Measurements from ENCODE around the gene RFX2.
"Not testable (repeated sequence)": the region's sequence is repeated elsewhere in the genome, so short reads cannot be mapped to it uniquely, and the experiment has no call there.

The RFX2 gene

DNA sequence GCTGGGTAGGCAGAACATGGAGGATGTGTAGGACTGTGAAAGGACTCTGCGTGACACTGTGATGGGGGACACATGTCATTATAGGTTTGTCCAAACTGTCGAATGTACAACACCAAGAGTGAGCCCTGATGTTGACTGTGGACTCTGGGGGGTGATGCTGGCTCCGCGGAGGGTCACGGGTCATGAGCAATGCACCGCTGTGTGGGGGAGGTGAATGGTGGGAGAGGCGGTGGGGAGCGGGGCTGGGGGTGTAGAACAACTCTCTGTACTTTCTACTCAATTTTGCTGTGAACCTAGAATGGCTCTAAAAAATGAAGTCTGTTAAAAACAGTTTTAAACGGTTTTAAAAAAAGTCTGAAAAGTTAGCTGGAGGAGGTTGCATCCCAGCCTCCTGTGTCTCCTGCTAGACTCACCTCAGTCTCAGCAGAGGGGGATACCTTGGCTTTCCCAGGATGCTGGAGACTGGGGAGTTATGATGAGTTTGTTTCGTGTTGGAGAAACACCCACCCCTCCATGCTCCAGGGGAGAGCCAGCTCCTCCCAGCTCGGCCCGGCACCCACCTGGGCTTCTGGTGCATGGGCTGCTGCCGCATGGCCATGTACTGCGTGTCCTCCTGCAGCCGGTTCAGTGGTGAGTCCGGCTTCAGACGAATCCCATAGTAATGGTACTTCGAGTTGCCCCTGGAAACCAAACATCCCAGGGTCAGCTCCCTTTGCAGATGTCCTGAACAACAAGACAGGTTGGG, 97.7 kb downstream of the RFX2 start:
- DNase-seq (ENCODE audit: low spot score) = no peak

- no peak for DNase-seq (ENCODE audit: low spot score)
These were observed 98.5 kb downstream of the RFX2 start for GRCh38 chr19:6011794-6012193.

DNA sequence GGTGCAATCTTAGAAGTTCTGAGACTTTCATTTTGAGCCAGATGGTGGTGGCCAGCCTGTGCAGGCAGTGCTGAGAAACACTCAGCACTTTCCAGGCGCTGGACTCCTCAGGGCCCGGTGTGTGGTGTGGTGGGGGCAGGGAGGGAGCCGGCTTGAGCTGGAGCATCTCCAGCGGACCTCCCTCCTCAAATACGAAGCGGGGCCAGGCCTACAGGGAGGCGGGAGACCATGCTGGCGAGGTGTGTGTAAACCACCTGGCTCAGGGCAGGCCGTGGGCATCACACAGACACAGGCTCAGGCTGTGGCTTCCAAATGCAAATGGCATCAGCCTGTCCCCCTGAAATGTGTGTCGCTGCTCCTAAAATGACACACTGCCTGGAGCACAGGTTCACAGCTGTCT, 99.1 kb downstream of the RFX2 start:
- no peak for DNase-seq (ENCODE audit: low spot score)

DNA sequence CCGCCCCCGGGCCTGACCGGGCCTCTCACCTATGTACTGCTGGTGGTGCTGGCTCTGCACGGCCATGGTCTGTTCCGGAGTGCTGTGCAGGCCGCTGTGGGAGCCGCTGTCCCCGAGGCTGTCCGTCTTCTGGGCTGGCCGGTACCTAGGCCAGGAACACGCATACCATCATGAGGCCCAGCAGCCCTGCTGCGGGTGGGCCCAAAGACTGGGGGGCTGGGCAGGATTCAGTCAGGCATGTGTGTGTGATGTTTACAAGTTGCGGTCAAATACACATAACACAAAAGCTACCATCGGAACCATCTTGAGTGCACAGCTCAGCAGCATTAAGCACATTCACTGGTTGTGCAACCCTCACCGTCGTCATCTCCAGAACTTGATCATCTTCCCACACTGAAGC, 100.2 kb downstream of the RFX2 start:
- DNase-seq (ENCODE audit: low spot score) = no peak

- DNase-seq (ENCODE audit: low spot score) = no peak
These were observed 102.4 kb downstream of the RFX2 start for GRCh38 chr19:6007866-6008265.

DNA sequence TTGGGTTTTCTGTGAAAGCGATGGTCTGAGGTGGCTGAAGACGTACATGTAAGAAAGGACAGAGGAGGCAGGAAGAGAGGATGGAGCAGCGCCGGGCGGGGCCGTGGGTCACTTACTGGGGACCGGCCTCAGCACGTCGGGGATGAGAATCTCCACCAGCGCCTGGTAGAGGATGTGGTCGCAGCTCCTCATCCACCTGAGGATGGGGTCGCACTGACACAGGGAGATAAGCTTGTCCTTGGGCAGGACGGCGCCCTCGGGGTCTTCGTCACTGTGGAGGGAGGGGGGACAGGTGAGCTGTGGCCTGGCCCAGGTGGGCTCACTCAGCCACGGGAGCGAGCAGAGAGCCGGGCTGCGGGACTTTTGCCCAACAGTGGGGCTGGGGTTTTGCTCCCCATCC, 103.4 kb downstream of the RFX2 start:
- no peak for DNase-seq (ENCODE audit: low spot score)

- DNase-seq (ENCODE audit: low spot score) = not testable (repeated sequence)
These were observed 104.2 kb downstream of the RFX2 start for GRCh38 chr19:6006070-6006446.

GRCh38 chr19:6005321-6006069, 104.8 kb downstream of the RFX2 start:
- no peak for DNase-seq (ENCODE audit: low spot score)

GRCh38 chr19:6003976-6004375, 106.3 kb downstream of the RFX2 start:
- DNase-seq (ENCODE audit: low spot score) = no peak

DNA sequence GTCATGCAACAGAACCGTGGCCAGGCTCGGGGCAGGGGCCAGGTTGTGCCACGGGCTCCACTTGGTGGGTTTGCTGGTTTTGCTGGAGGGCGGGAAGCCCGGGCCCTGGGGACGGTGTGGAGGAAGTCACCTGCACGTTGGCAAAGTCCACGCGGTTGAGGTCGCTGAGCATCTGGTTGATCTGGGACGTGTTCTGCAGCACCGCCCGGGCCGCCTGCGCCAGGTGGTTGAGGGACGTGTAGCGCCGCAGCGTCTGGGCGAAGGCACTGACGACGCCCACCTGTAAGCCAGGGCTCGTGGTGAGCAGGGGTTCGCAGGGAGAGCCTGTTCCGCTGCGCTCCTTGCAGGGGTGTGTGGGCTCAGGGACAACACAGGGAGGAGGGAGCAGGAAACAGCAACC, 107.7 kb downstream of the RFX2 start:
- DNase-seq (ENCODE audit: low spot score) = no peak

- DNase-seq (ENCODE audit: low spot score) = no peak
These were observed 110.0 kb downstream of the RFX2 start for GRCh38 chr19:6000228-6000847.

- DNase-seq (ENCODE audit: low spot score) = no peak
These were observed 110.6 kb downstream of the RFX2 start for GRCh38 chr19:5999693-6000092.

- DNase-seq (ENCODE audit: low spot score) = no peak
These were observed 112.9 kb downstream of the RFX2 start for GRCh38 chr19:5997371-5997770.

DNA sequence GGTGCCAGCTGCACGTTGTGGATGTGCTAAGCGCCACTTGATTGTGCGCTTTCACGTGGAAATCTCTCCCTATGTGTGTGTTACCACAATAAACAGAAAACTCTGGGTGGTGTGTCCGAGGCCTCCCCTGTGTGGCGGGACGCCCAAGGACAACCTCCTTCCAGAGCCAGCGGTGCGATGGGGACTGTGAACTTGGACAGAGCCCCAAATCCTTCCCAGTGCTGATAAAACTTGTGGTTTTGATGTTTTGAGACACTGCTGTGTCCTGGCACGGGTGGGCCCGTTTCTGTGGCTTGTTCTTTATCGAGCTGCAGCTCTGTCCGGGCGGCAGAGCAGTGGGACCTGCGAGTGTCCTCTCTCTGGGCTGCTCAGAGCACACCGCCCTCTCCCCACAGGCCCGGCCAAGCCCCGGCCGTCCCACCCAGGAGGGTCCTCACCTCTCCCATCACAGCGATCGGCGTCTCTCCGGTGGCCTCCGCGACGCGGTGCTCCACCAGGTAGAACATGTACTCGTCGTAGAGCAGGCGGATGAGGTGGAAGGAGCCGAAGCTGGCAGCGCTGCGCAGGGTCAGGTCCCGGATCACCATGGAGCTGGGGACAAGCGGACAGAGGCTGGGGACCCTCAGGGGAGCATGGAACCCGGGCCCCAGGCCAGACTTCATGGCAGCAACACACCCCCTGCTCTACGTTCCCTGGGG, 113.5 kb downstream of the RFX2 start:
- no peak for DNase-seq (ENCODE audit: low spot score)

- DNase-seq (ENCODE audit: low spot score) = no peak
These were observed 114.2 kb downstream of the RFX2 start for GRCh38 chr19:5996102-5996501.

- no peak for DNase-seq (ENCODE audit: low spot score)
These were observed 114.7 kb downstream of the RFX2 start for GRCh38 chr19:5995606-5996005.

- DNase-seq (ENCODE audit: low spot score) = no peak
These were observed 115.7 kb downstream of the RFX2 start for GRCh38 chr19:5994405-5995165.

- DNase-seq (ENCODE audit: low spot score) = no peak
These were observed 116.5 kb downstream of the RFX2 start for GRCh38 chr19:5993648-5994358.

DNA sequence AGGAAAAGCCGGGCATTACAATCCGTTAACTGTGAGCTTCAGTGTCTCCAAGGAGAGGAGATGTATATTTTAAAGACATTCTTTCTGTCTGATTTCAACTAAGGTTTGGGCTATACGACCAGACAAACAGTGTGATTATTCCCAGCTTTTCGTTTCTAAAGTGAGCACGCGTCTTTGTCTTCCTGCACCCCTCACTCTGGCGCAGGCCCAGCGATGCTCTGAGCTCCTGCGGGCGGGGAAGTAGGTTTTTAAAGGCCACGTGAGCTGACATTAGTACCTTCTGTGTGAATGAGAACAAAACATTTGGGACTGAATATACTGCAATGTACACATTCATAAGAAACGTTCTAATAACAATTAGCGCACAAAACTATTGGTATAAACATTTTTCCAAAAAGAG, 117.1 kb downstream of the RFX2 start:
- no peak for DNase-seq (ENCODE audit: low spot score)

DNA sequence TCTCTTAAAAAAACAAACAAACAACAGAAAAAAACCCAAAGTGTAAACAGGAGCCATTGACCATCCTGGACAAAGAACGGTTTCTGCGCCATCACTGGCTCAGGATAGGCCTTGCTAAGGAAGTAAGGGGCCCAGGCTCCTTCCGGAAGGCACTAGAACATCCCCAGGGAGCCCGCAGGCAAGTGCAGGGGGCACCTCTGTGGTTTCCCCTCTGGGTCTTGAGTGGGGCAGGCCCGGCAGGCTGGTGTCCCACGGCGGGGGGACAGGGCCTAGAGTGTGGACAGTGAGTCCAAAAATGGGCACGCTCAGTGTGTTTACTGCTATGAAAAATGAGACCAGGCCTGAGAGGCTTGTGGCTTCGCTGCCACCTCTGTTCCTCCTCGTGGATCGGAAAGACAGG, 117.5 kb downstream of the RFX2 start:
- DNase-seq (ENCODE audit: low spot score) = no peak

GRCh38 chr19:5991244-5991838, 119.0 kb downstream of the RFX2 start:
- DNase-seq (ENCODE audit: low spot score) = no peak

All from cerebellar cortex (tissue), 1 donor.